Lower leg skin (tissue), 4 donors: Measurements from ENCODE around the gene SNRPA. TPM values are rescaled to one million over a fixed set of nuclear protein-coding genes. Genes with fewer than 3 reads are reported as not detected.

Experiments
- DNase-seq, 2 donors: peaks; one replicate each; pipeline ENCODE4 v3.0.0-alpha.2; 2019; ENCODE audit warnings: low spot score in 2 of 2
- H3K4me3 ChIP-seq: fragments of 200-600 bp; sonication (generic); 2 replicates; pipeline ENCODE4 v1.5.1; 2017; ENCODE audit warnings: mild to moderate bottlenecking, low read depth; ENCODE audit not compliant: poor library complexity, severe bottlenecking
- POLR2A ChIP-seq, 2 donors: fragments of 450-650 bp; IDR thresholded peaks; one replicate each; pipeline ENCODE4 v1.6.1; 2016 to 2017; ENCODE audit warnings: antibody characterized with exemption in 2 of 2, mild to moderate bottlenecking in 1 of 2, moderate library complexity in 1 of 2
- WGBS, 2 donors: methylation state at CpG; one replicate each; pipeline ENCODE4 v1.1.5; 2018; 5-methylcytosine and 5-hydroxymethylcytosine counted together
- intact Hi-C: fragments of 100-400 bp; cut with DNase I; formaldehyde crosslinking; loops from one replicate; pipeline ENCODE4 v1.15.0; 2023; ENCODE audit warnings: low total_unique reads
- total RNA-seq, 4 donors: library from RNA; depleted of rRNA; stranded (reverse); fragments of >200 nt; gene quantifications; one replicate each; pipeline ENCODE4 v1.1.0, GENCODE V29; 2016
- TF ChIP-seq, protein P1 (sequence below), 3 donors: fragments of 450-650 bp; IDR thresholded peaks; one replicate each; pipeline ENCODE4 v1.5.1; 2016; ENCODE audit warnings: antibody characterized with exemption in 3 of 3, mild to moderate bottlenecking in 3 of 3, moderate library complexity in 2 of 3

Gene SNRPA
- total RNA-seq, 4 donors from 2014 or later, result 18.0 to 52.4 (median 44.9) TPM

DNA sequence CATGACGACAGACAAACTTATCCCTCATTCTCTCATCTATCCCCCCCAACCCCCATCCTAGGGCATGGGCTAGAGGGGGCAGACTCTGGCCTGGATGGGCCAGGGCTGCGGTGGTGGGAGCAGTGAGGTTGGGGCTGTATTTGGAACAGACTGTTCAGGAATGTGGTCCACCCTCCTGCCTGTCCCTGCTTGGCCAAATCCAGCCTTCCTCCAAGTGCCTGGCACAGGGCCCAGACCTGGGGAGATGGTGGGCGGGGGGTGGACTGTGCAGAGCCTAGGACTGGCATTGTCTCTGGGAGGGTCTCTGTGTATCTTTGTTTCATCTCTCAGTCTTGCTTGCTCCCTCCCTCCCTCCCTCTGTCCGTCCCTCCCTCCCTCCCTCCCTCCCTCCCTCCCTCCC, 62.2 kb downstream of the SNRPA start:
- intact Hi-C loops, result loop anchor here (5.0 kb wide), 1 partner anchor 319 kb away; no protein-coding TSS in a partner anchor
- WGBS, 2 donors, result 41 to 46% methylated on average over 4 of the region's 4 CpGs
- DNase-seq, result no peak
- TF ChIP-seq, protein P1, sequence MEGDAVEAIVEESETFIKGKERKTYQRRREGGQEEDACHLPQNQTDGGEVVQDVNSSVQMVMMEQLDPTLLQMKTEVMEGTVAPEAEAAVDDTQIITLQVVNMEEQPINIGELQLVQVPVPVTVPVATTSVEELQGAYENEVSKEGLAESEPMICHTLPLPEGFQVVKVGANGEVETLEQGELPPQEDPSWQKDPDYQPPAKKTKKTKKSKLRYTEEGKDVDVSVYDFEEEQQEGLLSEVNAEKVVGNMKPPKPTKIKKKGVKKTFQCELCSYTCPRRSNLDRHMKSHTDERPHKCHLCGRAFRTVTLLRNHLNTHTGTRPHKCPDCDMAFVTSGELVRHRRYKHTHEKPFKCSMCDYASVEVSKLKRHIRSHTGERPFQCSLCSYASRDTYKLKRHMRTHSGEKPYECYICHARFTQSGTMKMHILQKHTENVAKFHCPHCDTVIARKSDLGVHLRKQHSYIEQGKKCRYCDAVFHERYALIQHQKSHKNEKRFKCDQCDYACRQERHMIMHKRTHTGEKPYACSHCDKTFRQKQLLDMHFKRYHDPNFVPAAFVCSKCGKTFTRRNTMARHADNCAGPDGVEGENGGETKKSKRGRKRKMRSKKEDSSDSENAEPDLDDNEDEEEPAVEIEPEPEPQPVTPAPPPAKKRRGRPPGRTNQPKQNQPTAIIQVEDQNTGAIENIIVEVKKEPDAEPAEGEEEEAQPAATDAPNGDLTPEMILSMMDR (IDR thresholded peaks at IDR 0.05), result no peak
- TF ChIP-seq POLR2A (IDR thresholded peaks at IDR 0.05), result no peak
- no peak overlapping the region for H3K4me3 ChIP-seq

Other genes starting within 250 kb of the SNRPA start
- gene SHKBP1, start 174.3 kb upstream of the SNRPA start, total RNA-seq, result 10 to 100 TPM; 39.6 to 53.4 (median 43.0) TPM
- gene LTBP4, start 149.8 kb upstream of the SNRPA start, total RNA-seq, result 100 to 1,000 TPM; 113 to 181 (median 144) TPM
- gene NUMBL, start 60.6 kb upstream of the SNRPA start, total RNA-seq, result 10 to 100 TPM; 11.2 to 45.8 (median 36.0) TPM
- gene COQ8B, start 34.3 kb upstream of the SNRPA start, total RNA-seq, result 10 to 100 TPM; 40.2 to 58.7 (median 44.1) TPM
- 100 to 1,000 TPM in 1 of 4 donors, 10 to 100 TPM in 3; 83.1 to 104 (median 93.6) TPM for gene ITPKC, start 34.1 kb upstream of the SNRPA start, total RNA-seq
- 1 to 10 TPM; 4.1 to 8.5 (median 4.6) TPM for gene ACTMAP, start 726 bp upstream of the SNRPA start, total RNA-seq
- 10 to 100 TPM; 10.4 to 17.0 (median 12.9) TPM for gene MIA, start 24.3 kb downstream of the SNRPA start, total RNA-seq
- gene RAB4B, start 27.0 kb downstream of the SNRPA start, total RNA-seq, result 10 to 100 TPM; 18.7 to 22.8 (median 19.7) TPM
- 10 to 100 TPM; 34.4 to 52.8 (median 45.1) TPM for gene EGLN2, start 48.0 kb downstream of the SNRPA start, total RNA-seq
- gene CYP2A6, start 99.2 kb downstream of the SNRPA start, total RNA-seq, result not detected
- not detected for gene CYP2A7, start 131.0 kb downstream of the SNRPA start, total RNA-seq
- 1 to 10 TPM in 1 of 4 donors, under 1 TPM in 1, not detected in 2; 0.13 to 3.7 TPM for gene CYP2B6, start 240.1 kb downstream of the SNRPA start, total RNA-seq